K562 (cell line): Measurements from ENCODE around the gene NR0B2. TPM values are rescaled to one million over a fixed set of nuclear protein-coding genes. Genes with fewer than 3 reads are reported as not detected.
A peak's percentile ranks its signal among the peaks of the same experiment; 100 is the strongest.

Experiments
- CCNT2 ChIP-seq: IDR thresholded peaks from 2 replicates; pipeline ENCODE4 v1.6.1; 2011; ENCODE audit warnings: borderline replicate concordance, low read depth, mild to moderate bottlenecking, moderate library complexity, mixed read lengths, low read length; ENCODE audit not compliant: insufficient read length; ENCODE audit errors: extremely low read depth
- COPS2 ChIP-seq: fragments of 450-650 bp; conservative IDR thresholded peaks from 2 replicates; pipeline ENCODE4 v1.6.1; 2016; ENCODE audit warnings: mild to moderate bottlenecking, moderate library complexity
- CTCFL ChIP-seq: IDR thresholded peaks from 2 replicates; pipeline ENCODE4 v1.6.1; 2011; ENCODE audit warnings: borderline replicate concordance, low read depth, mild to moderate bottlenecking, moderate library complexity, low read length; ENCODE audit not compliant: insufficient read depth, poor library complexity, severe bottlenecking
- EHMT2 ChIP-seq: fragments of 450-650 bp; IDR thresholded peaks from 2 replicates; pipeline ENCODE4 v1.6.1; 2018; ENCODE audit warnings: antibody characterized with exemption
- ELK3 ChIP-seq: fragments of 450-650 bp; formaldehyde crosslinking; IDR thresholded peaks from 2 replicates; pipeline ENCODE4 v1.4.0; 2020; ENCODE audit warnings: mild to moderate bottlenecking
- FOXP4 ChIP-seq: sonication (generic); formaldehyde crosslinking; IDR thresholded peaks from 2 replicates; pipeline ENCODE4 v1.8.0; 2022; ENCODE audit warnings: mild to moderate bottlenecking, missing genetic modification reagents, borderline replicate concordance
- GTF2E2 ChIP-seq: fragments of 200-800 bp; sonication (Bioruptor generic); IDR thresholded peaks from 2 replicates; pipeline ENCODE4 v1.6.1; 2016; ENCODE audit warnings: missing genetic modification characterization, missing compliant biosample characterization
- GTF3C2 ChIP-seq: IDR thresholded peaks from 3 replicates; pipeline ENCODE4 v1.6.1; 2011; ENCODE audit warnings: borderline replicate concordance, mild to moderate bottlenecking, moderate library complexity; ENCODE audit not compliant: insufficient read length; ENCODE audit errors: extremely low read depth
- HDAC8 ChIP-seq: fragments of 450-650 bp; IDR thresholded peaks from 2 replicates; pipeline ENCODE4 v1.6.1; 2016; ENCODE audit warnings: mild to moderate bottlenecking, missing genetic modification characterization, moderate library complexity, missing compliant biosample characterization
- MBD2 ChIP-seq: sonication (generic); IDR thresholded peaks from 2 replicates; pipeline ENCODE4 v1.6.1; 2016; ENCODE audit warnings: low read depth, borderline replicate concordance
- MED1 ChIP-seq: sonication (generic); formaldehyde crosslinking; IDR thresholded peaks from 2 replicates; pipeline ENCODE4 v1.8.1; 2023; ENCODE audit warnings: missing genetic modification reagents, borderline replicate concordance
- NELFE ChIP-seq: IDR thresholded peaks from 2 replicates; pipeline ENCODE4 v1.6.1; 2011; ENCODE audit warnings: mild to moderate bottlenecking; ENCODE audit not compliant: insufficient read depth, insufficient read length
- SIN3B ChIP-seq: fragments of 450-650 bp; IDR thresholded peaks from 2 replicates; pipeline ENCODE4 v1.6.1; 2017; ENCODE audit warnings: low read depth, mild to moderate bottlenecking, moderate library complexity
- U2AF1 ChIP-seq: fragments of 200-400 bp; formaldehyde crosslinking; optimal IDR thresholded peaks from 2 replicates; pipeline ENCODE3; 2017; ENCODE audit warnings: mild to moderate bottlenecking, low read depth, low read length, moderate library complexity
- ZNF140 ChIP-seq: fragments of 250-450 bp; sonication (Bioruptor Pico); IDR thresholded peaks from 2 replicates; pipeline ENCODE4 v1.8.0; 2021; ENCODE audit warnings: moderate library complexity, mild to moderate bottlenecking, inconsistent platforms
- ZNF655 ChIP-seq: fragments of 250-450 bp; sonication (Bioruptor Pico); IDR thresholded peaks from 2 replicates; pipeline ENCODE4 v1.5.0; 2021
- ZSCAN29 ChIP-seq: fragments of 450-650 bp; IDR thresholded peaks from 2 replicates; pipeline ENCODE4 v1.6.1; 2017
- polyA plus RNA-seq, 8 experiments: library from polyadenylated mRNA; depleted of rRNA in 4 of 8; stranded (reverse) in 5 of 8; unstranded in 3 of 8; fragments of >200 nt; fragmentation: Nextera tagmentation in 2 of 8; fragmentation: Illumina TruSeq in 1 of 8; extraction: Ambion mirVana in 2 of 8; extraction: Trizol in 1 of 8; gene quantifications; 2 replicates each; pipeline versions ENCODE4 v1.2.1 to v1.2.3, GENCODE V29; 2011 to 2014; ENCODE audit warnings: inconsistent platforms in 1 of 8, missing spikeins in 1 of 8
- total RNA-seq, 7 experiments: library from RNA; depleted of rRNA in 6 of 7; stranded (reverse); fragments of >200 nt in 6 of 7; fragmentation: Illumina TruSeq in 2 of 7; extraction: Trizol in 2 of 7; gene quantifications; 2 replicates each; pipeline versions ENCODE4 v1.2.1 to v1.2.3, GENCODE V29; 2011 to 2021; ENCODE audit warnings: low replicate concordance in 1 of 7

The NR0B2 gene
- total and polyA plus RNA-seq, 9 of the 15 experiments (the other 6 are each of a cell fraction or from before 2014, with no cell fraction given): not detected

GRCh38 chr1:26889551-26890466 is 24.0 kb downstream of the NR0B2 start, which contains the start of gene GPN2 (continued):
- TF ChIP-seq CTCFL (no peak), SIN3B (no peak; the same call in 1 of the 2 replicates), CCNT2 (peak; percentile 50), ZSCAN29 (no peak), NELFE (no peak), ZNF140 (CRISPR knock-in tag) (no peak), EHMT2 (no peak), GTF2E2 (tag) (peak; percentile 42; the same call in 1 of the 2 replicates), GTF3C2 (no peak), MED1 (CRISPR knock-in tag) (no peak), FOXP4 (peak; percentile 87; the same call in 1 of the 2 replicates), MBD2 (peak; percentile 74; the same call in 1 of the 2 replicates), U2AF1 (peak; percentile 93), COPS2 (no peak), ZNF655 (CRISPR knock-in tag) (no peak), ELK3 (CRISPR knock-in tag) (no peak), HDAC8 (tag) (no peak)
